RWPE1 (cell line): ENCODE data around the gene ANGPTL5.
A peak's percentile ranks its signal among the peaks of the same experiment; 100 is the strongest.

Source experiments
- CTCF ChIA-PET: fragments of 350-600 bp; sonication (Branson Sonifier 250); formaldehyde crosslinking; extraction: SDS; loops from one replicate; lab custom pipeline; 2021; lab: Yijun Ruan, JAX
- POLR2A ChIA-PET: fragments of 400-600 bp; formaldehyde crosslinking; extraction: SDS; loops from one replicate; lab custom pipeline; 2020; ENCODE audit warnings: antibody characterized with exemption; ENCODE audit not compliant: low non-redundant PET; lab: Yijun Ruan, JAX
- DNase-seq: peaks from one replicate; pipeline ENCODE4 v3.0.0; 2012; ENCODE audit warnings: low spot score
- H3K27ac ChIP-seq: fragments of 450-650 bp; 2 replicates; pipeline ENCODE4 v1.5.1; 2017
- TF ChIP-seq, protein P1 (sequence below): fragments of 450-650 bp; conservative IDR thresholded peaks from 2 replicates; pipeline ENCODE4 v1.5.1; 2017; ENCODE audit warnings: low read depth, mild to moderate bottlenecking

ANGPTL5 gene

DNA sequence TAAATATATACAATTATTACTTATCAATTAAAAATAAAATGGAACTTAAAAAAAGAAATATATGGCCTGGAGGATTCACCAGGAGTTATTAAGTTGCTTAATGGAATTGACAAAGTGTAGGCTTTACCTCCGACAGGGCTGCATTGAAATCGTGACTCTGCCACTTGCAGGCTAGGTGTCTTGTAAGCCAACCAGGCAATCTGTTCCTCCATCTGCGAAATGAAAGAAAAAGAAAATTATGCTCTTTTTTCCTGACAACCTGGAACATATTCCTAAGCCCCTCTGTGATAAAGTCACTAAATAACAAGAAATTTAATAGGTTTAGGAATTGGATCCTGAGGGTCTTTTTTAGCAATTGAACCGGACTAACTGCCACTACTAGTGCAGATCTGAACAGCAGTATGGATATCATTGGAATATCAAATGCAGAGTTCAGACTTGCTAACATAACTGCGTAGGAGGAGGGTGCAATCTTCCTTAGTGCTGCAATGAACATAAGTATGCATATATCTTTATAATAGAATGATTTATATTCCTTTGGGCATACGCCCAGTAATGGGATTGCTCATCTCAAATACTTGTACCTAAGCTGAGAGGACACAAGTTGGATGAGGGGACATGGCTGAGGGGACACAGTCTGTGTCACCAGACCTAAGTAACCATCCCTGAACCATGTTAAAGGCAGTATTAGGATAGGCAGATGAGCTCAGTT lies 44.0 kb downstream of the ANGPTL5 start:
- CTCF ChIA-PET, result no interaction called here
- H3K27ac ChIP-seq, result no peak overlapping the region
- no peak for DNase-seq
- POLR2A ChIA-PET, result no interaction called here
- TF ChIP-seq, protein P1, sequence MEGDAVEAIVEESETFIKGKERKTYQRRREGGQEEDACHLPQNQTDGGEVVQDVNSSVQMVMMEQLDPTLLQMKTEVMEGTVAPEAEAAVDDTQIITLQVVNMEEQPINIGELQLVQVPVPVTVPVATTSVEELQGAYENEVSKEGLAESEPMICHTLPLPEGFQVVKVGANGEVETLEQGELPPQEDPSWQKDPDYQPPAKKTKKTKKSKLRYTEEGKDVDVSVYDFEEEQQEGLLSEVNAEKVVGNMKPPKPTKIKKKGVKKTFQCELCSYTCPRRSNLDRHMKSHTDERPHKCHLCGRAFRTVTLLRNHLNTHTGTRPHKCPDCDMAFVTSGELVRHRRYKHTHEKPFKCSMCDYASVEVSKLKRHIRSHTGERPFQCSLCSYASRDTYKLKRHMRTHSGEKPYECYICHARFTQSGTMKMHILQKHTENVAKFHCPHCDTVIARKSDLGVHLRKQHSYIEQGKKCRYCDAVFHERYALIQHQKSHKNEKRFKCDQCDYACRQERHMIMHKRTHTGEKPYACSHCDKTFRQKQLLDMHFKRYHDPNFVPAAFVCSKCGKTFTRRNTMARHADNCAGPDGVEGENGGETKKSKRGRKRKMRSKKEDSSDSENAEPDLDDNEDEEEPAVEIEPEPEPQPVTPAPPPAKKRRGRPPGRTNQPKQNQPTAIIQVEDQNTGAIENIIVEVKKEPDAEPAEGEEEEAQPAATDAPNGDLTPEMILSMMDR, result no peak

DNA sequence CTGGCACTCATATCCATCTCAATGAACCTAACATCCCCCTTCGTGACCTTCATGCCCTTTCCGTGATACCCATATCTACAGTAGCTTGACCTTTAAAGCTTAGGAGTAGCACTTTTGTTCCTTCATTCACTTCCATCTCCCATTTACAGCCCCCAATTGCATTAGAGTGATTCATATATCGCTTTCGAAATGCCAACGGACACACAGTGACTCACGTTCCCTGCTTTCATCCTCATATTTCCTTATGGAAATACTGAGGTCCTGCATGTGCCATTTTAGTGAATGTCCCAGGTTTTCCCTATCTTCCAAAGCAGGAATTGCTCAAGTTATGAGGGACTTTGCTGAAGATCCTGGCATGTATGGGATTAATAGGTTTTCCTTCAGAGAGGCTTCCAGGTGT lies 45.8 kb downstream of the ANGPTL5 start:
- POLR2A ChIA-PET, result no interaction called here

DNA sequence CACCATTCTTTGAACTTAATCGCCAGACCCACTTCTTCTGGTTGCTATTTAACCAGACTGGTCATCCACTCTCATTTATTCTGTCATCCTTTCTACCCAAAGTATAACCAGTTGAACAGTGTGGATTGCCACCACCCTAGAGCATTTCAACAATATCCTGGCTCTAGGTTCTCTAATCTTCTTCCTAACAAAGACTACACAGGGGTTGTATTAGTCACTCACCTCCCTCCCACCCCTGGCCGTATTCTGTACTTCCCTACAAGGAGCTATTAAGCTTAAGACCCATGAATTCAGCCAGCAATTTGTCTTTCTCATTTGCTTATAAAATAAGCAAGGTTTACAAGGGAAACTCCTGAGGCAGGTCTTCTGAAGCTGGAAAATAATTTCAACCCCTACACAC lies 48.4 kb downstream of the ANGPTL5 start:
- no peak for DNase-seq
- CTCF ChIA-PET, result interaction anchor here (0.6 kb wide), 1 partner anchor 42 kb away, joined by 3 read pairs; no protein-coding TSS in a partner anchor
- H3K27ac ChIP-seq, result no peak overlapping the region
- TF ChIP-seq, protein P1, result no peak
- POLR2A ChIA-PET, result no interaction called here

More for the DNA sequence above, 45.8 kb downstream of the ANGPTL5 start:
- peak; percentile 75 for DNase-seq
- TF ChIP-seq, protein P1, result no peak
- CTCF ChIA-PET, result no interaction called here
- H3K27ac ChIP-seq, result no peak overlapping the region

DNA sequence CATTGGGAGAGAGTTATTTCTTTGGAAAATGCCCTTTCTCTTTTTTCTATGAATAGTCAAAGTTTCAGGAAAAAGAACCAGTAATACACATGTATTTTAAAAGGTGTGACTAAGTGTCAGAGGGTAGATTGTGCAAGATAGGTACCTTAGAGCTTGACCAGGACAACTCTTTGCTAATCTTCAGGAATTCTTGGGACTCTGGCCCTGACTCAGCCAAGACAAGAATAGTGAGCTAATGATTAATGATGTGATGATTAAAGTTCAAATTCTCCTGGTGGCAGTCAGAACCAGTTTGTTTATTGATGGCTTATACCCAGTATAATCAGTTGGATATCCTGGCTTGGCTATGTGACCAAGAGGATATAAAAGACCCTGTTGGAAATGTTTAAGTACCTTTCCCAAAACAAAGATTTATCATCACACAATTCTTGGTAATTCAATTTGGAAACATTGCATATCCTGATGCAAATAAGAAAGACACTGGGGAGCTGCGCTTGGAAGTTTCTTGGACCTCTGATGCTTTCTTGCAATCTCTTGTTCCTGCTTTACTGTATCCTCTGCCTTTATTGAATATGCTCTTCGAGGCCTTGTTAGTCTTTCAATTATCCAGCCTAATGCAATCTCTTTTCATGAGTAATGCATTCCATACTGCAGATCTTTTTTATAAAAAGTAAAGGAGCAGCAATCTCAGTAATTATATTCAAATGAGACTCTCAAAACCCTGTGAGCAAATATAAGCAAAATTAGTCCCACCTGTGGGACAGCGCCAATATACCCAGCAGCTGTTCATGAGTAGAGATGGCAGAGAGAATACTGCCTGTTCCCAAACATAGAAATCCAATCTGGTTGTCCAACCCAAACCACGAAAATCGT lies 49.5 kb downstream of the ANGPTL5 start:
- POLR2A ChIA-PET, result no interaction called here
- H3K27ac ChIP-seq, result no peak overlapping the region
- TF ChIP-seq, protein P1, result no peak
- DNase-seq, result peak; percentile 58
- CTCF ChIA-PET, result interaction anchor here (0.6 kb wide), 1 partner anchor 43 kb away, joined by 3 read pairs; no protein-coding TSS in a partner anchor

DNA sequence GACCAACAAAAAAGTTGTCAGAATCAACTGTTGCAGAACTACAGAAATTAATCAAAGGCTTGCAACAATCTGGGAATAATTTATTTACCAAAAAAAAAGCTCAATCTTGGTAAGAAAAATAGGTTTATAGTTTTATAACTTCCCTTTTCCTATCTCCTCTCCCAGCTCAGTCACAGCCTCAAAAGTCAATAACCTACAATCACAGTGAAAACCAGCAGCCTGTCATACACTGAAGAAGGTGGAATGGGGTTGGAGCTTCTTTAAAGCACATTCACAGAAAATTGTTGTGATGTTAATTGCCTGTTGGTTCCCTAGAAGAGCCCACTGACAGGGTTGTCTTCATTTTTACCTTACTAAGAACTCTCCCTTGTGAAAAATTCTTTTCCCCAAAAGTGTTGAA lies 52.2 kb downstream of the ANGPTL5 start:
- no peak for DNase-seq
- TF ChIP-seq, protein P1, result no peak
- H3K27ac ChIP-seq, result no peak overlapping the region
- POLR2A ChIA-PET, result no interaction called here
- CTCF ChIA-PET, result interaction anchor here (1.1 to 1.2 kb wide), 2 partner anchors 44 to 143 kb away, joined by 3 to 4 read pairs; no protein-coding TSS in a partner anchor

DNA sequence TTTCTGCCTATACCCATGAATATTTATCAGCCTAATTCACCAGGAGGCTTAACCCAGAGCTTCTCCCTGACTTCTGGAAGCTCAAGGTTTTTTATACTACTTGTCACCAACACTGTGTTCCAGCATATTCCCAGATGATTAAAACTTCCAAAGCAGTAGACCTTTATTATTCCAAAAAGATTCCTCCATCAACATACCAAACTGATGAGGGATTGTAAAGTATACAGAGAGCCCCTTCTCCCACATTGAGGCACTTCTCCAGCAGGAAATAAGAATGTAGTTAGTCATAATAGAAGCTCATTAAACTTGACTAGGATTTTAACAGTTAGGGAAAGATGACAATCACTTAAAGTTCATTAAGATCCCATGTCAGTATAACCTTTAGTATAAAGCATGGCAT lies 53.0 kb downstream of the ANGPTL5 start:
- ChIA-PET POLR2A (no interaction called here), CTCF (interaction anchor here (1.1 to 1.2 kb wide), 2 partner anchors 45 to 144 kb away, joined by 3 to 4 read pairs; no protein-coding TSS in a partner anchor)
- DNase-seq, result peak; percentile 41
- H3K27ac ChIP-seq, result no peak overlapping the region
- TF ChIP-seq, protein P1, result no peak
